Hematopoietic multipotent progenitor cell treated with erythropoietin and hydrocortisone succinate and interleukin-3 and kit ligand, for 8 days (in vitro differentiated cells): ENCODE data around the gene PIGC.

ENCODE experiments used
- DNase-seq: peaks from one replicate; pipeline ENCODE4 v3.0.0-alpha.2; 2015

PIGC gene

DNA sequence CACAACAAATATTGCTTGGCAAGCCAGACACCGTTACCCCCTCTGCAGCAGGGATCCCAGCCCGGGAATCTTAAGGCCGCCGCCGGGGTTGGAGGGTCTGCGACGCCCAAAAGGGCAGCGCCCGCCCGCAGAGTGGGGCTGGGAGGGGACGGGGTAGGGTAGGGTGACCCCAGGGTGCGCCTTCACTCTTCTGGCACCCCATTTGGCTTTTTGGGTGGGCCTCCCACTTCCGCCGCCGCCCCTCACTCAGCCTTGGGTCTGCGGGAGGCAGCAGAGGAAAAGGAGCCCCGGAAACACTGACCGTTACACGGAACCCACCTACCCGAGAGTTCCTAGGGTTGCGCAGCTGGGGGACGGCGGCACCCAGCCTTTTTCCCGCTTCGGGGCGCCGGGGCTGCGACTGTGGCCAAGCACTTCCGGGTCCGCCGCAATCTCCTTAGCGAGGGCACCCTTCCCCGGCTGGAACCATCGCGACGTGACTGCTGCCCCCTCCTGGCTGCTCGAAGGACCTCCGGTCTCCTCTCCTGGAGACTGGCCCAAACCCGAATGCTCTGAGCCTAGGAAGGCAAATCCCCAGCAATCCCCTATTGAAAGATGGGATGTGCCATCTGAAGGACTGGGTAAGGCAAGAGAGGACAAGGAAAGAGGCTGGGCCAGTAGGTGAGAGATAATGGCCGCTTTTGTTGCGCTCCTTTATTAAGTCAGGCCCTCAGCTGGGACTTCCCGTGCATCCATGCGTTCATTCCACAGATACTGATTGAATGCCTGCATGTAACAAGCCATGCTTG, at the start of gene PIGC:
PIGC (minus strand) TSS at position 404 of the 788 bp plus-strand sequence. CDS start 1,447 bp downstream, outside the sequence.
- peak; percentile 91 for DNase-seq

DNA sequence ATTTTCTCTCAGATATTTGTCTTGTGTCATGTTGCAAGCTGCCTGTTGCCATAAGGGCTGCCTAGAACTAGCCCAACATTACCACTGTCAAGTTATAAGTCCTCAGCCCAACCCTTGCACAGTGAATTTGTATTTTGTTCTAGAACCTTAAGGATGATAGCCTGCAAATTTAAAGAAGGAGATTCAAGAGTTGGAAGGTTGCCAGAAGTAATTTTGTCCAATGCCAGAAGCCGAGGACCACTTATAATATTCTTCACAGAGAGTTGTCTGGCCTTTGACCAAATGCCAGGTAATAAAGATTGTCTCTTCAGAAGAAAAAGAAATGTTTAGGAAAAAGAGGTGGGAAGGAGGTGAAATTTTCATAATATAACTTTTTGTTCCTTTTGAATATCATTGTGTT, 48.6 kb upstream of the PIGC start:
- DNase-seq: no peak

DNA sequence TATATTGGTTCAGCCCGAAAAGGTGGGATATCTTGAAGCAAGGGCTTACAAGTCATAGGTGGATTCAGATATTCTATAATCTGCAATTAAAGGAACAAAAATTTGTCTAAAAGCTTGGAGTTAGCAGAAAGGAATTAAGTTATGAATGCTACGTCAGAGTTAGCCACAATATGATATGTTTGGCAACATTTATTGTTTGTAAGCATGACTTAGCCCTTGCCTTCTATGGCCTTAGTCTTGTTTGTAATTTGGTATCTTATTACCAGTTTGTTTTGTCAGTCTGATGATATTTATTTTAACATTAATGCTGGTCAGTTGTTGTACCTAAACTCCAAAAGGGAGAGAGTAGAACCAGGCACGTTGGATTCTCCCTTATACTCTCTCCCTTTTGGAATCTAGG, 46.0 kb upstream of the PIGC start:
- DNase-seq: no peak

DNA sequence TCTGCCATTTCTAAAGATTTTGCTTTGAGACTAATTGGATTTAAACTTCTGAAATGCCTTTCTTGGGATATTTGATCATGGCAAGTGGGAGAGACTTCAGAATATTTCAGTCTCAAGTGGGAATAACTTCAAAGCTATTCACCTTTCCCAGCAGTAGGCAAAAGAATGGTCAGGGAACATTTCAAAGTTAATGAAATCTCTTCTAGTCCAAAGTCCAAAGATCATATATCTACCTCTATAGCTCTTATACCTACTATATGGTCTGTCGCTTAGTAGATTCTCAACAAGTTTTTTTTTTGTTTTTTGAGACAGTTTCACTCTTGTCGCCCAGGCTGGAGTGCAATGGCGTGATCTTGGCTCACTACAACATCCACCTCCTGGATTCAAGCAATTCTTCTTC, 44.5 kb upstream of the PIGC start:
- DNase-seq: no peak

DNA sequence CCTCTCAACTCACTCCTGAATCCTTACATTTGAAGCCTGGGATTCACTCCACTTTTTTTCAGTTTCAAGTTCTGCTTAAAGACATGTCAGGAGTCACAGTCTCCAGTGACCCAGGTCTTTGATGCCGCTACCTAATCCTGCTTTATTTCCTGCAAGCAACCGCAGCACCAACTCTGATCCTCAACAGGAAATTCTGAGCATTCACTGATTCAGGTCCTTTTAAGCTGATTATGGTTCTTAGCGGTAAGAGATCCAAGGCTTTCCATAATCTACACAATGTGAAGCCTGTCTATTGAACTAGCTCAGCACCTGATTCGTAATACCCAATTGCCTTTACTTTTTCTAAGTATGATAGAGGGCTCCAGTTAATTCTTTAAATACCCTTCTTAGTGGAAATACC, 43.7 kb upstream of the PIGC start:
- no peak for DNase-seq

DNA sequence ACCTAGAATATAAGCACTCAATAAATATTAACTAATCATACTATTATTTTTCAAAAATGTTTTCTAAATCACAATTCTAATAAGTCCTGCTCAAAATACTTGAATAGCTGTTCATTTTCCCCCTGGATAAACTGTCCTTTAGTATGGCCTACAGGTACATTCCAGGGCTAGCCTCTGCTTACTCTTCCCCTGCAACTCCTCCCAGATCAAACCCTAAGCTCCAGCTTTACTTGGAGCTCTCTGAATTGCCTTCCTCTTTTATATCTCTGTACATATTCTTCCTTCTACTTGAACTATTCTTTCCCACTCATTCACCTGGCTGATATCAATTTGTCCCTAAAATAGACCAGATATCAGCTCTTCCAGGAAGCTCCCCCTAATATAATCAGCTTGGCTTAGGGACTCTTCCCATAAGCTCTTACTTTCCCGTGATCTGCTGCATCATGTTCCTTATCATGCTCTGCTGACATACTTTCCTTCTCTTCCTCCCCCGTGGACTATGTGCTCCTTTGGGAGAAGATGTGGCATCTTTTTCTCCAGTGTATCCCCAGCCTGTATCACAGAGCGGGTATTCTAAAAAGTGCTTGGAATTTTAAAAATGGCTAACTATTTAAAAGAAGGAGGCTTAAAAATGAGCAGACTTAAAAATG, 43.1 kb upstream of the PIGC start:
- no peak for DNase-seq

DNA sequence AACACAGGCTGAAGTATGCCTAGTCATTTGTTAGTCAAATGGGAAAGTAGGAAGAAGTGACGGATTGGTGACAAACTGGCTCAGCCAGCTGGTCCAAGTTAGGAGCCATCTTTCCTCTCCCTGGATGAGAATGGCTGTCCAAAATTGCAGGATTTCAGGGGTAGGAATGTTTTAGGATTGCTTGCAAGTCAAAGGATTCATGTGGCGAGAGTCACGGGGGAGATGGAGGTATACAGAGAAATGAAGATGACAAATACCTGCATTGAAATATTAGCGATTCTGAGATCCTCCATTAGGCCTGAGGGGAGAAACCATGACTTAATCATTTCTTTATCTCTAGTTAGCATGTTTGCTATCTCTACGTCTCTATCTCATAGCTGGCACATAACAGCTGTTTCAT, 41.8 kb upstream of the PIGC start:
- peak; percentile 46 for DNase-seq

DNA sequence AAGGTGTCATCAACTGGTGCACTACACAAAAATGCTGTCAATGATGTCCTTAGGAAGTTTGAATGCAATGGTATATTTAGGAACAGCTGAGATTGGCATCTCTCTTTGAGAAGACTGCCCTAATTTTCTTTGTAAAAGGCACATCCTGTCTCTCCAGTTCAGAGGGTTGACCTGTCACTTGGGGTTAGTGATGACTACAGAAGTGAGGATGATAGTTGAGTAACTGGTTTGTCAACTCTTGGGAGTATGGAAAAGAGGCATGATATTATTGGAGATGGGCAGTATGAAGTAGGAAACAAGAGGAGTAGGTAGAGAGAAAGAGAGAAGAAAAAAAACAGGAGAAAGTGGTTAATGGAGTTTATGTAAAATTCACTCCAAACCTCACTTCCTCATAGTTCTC, 40.4 kb upstream of the PIGC start:
- DNase-seq: no peak

DNA sequence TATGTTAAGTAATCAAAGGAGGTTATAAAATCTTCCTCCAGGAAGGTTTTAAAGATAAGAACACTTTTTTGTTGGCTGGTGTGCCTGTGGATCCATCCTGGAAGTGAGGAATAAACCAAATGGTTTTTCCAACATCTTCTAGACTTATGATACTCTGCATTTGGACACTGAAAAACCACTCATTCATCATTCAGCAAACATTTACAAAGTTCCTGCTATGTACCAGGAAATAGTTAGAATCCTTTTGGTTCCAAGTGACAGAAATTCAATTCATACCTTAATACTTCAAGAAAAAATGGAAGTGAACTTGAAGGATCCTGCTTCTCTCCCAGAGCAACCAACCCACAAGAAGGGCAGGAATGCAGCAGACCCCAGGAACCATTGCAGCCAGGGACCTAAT, 39.6 kb upstream of the PIGC start:
- no peak for DNase-seq

DNA sequence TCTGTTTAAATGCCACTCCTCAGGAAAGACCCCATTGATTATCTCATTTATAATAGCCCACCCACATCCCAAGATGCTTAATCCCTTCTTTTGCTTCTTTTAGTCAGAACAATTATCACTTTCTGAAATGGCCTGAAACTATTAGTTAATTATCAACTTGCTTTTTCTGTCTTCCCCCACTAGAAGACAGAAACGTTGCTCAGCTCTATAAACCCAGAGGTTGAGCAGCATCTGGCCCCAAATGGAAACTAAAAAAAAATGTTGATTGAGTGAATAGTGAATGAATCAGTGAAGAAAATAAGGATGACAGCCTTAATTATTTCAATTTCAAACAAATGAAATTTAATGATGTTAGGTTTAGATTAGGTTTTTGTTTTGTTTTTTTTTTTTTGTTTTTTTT, 38.2 kb upstream of the PIGC start:
- DNase-seq: no peak

DNA sequence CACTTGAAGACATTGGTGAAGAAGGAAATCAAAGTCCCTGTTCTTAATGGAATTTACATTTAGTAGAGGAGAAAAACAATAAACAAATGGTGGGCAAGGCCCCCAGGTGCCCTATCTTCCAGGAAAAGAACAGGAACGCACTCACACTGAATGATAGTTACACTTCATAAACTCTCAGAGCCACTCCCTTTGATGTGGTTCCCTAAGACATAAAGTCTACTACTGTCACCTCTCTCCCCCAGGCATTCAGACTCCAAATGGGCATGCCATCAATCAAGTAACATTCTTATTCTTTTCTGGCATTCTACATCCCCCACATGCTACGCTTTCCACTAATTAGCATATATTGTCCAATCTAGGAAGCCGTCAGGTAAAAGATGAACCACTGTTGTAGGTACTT, 36.6 kb upstream of the PIGC start:
- DNase-seq: no peak

DNA sequence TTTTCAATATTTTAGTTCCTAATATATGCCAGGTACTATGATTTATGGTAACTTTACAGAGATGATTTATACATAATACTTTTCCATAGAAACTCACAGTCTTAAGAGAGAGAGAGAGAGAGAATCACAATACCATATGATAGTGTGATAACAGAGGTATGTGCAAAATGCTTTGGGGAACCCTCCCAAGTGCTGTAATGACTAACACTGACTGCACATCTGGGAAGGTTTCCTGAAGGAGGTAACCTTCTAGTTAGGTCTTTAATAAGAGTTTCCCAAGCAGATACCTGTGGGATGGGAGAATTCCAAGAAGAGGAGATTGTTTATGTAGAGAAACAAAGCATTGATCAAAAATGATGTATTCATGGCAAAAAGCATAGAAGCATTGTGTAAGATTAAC, 34.6 kb upstream of the PIGC start:
- DNase-seq: no peak

DNA sequence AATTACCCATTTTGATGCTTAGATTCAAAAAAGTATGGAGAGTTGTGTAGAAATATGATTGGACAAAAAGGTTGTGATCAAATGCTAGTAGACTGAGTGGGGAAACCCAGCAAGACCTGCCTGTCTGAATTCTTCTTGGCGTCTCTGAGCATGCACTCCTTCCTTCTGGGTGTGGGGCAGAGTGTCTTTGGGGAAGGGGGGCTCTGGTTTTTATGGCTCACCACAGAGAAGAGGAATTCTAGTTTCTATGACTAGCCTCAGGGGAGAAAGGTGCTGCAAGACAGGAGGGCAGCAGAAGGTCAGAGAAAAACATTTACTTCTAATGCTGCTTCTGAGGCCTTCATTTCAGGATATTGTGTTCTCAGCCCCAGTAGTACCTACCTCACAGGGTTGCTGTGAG, 33.9 kb upstream of the PIGC start:
- no peak for DNase-seq

DNA sequence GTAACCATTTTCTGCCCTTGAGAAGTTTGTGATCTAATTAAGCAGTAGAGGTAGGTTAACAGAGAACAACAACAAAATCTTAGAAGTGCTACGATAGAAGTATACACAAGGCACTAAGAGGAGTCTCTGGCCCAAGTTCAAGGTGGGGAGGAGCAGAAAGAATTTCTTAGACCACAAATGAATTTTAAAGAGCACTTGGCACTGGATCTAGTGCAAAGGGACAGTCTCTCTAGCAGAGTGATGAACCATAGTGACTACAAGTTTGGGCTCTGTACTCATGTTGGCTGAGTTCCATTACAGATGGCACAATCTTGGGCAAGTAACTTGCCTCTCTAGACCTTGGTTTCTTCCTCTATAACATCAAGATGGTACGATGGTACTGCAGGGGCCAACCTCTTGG, 33.3 kb upstream of the PIGC start:
- DNase-seq: no peak

DNA sequence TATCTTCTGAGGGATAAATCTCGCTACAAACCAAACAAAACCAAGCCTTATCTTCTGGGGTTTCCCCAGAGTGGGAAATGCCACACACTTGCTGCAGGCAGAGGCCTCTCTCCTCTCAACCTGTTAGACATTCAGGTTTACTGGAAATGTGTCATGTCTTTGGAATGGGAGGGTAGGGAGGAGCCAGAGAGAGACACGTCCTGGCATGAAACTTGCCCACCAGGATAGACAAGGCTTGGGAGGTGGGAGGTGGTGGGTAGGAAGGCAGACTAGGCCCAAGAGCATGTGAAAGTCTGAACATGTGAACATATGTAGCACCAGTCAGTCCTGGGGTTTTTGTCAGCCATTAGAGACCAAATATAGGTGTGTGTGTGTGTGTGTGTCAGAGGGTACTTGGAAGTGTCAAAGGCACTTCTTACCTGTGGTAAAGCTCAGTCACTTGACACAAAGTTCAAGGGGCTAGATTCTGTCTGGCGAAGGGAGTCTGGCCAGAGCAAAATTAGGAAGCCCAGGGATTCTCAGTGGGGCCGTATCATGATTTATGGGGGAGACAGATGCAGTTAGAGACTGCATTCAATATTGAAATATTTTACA, 32.4 kb upstream of the PIGC start:
- no peak for DNase-seq

DNA sequence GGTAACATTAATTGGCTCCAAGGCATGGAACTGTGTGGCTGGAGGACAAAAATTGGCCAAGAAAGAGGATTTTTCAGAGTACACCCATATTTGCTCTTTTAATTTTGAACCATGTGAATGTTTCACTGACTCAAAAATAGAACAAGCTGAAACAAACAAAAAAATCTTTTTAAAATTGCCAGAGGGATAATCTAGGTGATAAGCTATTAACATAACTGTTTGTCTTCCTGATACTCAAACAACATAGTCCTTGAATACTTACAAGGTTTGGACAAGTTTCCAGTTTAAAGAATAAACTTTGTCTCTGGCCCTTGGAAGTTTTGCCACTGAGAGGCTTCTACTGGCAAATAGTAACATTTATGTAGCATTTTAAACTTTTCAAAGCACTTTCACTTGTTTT, 30.0 kb upstream of the PIGC start:
- no peak for DNase-seq

DNA sequence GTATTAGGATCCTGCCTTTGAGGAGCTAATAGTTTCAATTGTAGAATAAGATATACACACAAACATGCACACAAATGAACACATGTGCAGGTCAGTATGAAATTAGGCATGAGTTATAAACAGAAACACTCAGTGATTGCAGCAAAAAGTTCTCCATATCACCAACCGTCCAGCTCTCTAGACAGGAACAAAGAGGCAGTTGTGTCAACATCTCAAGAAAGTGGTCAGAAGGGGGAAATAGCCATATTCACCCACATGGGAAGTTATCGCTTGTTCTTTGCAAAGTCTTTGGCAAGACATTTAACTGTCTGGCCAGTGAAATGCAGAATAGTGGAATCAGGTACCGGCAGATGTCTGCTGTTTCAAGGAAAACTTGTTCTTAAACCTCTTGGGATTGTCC, 29.4 kb upstream of the PIGC start:
- peak; percentile 42 for DNase-seq

DNA sequence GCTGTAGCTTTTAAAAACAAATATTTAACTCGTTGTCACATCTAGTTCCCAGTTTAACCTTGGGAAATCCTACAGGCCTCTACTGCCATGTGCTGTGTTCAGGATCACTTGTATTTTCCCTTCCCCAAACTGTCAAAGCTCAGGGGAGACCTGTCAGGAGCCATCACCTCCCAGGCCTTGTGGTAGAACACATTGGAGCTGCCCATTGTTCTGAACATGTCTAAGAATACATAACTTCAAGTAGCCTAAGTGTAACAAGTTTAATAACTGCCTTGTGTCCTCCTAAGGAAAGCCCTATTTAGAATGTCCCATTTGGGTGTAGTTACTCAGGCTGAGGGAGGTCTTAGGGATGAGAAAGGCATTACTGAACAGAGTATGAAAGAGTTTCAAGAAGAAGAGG, 28.6 kb upstream of the PIGC start:
- no peak for DNase-seq

DNA sequence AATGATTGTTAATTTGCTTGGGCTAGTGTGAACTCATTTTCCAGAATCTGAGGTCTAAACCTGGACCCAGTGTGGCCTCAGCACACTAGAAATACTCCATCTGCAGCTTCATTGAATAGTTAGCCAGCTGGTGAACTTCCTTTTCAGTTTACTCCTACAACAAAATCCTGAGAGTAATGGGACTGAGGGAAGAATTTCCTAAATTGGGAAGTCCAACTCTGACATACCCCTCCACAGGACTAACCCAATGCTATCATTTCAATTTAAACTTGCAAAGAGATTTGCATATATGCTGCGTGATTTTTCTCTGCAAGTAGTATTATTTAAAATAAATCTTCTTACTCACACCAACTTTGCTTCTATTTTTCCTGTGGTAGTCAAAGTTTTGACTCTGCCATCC, 27.8 kb upstream of the PIGC start:
- DNase-seq: no peak

DNA sequence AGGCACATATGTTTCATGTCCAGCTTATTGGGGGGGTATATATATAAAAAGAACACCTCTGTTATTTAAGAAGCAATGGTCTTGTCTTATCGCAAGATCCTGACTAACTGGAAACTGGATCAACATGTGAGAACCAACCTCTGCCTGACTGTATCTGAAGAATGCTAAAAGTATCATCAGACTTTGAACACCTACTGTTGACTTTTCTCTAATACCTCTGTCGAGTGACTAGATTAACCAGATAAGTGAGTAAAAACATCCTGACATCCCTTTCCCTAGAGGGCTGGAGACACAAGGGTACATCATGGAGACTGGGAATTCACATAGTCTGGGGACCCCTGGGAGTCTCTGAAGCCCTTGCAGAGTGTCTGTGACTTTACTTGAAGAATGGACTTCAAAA, 26.3 kb upstream of the PIGC start:
- no peak for DNase-seq

DNA sequence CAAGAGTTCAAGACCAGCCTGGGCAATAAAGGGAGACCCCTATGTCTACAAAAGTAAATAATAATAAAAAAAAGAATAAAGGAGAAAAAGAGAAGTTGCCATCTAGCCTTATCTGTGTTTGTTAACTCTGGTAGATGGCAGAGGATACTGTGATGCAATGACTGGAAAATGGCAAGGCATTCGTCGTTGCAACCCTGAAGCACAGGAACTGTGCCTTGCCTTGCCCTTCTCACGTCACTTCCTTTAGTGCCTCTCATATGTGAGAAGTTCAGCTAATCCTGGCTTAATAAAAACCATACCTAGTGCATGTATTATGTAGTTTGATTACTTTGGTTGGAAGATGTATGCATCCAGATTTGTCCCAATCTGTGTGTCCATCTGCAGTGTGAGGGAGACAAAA, 25.8 kb upstream of the PIGC start:
- DNase-seq: no peak

DNA sequence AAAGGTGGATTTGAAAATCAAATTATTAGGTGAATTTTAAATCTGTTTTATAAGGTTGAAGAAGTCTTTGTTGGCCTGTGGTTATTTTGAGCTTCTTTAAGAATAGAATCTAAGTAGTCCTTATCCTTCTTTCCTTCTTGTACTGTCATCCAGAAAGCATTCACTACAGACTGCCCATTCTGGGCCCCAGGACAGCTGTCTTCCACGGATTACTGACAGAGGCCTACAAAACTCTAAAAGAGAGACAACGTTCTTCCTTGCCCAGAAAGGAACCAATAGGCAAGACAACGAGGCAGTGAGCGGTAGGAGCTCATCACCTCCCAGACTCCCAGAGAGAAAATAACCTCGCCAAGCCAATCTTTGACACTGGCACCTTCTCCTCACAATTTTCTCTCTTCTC, 24.4 kb upstream of the PIGC start:
- no peak for DNase-seq

DNA sequence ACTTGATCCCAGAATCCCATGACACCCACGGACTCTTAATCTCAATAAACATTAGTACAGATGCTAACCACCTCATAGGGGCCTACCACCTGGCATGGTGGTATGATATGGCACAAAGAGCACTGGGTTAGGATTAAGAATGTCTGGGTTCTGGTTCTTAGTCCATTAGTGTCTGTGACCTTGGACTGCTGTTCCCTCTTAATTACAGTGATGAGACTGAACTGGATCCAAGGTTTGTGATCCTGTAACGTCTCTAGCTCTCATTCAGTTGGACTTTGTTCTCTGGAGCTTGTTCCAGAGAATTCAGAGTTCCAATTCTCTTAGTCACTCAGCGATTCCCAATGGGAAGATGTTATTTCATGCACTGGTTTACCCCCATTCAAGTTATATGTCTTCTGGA, 23.6 kb upstream of the PIGC start:
- DNase-seq: no peak

DNA sequence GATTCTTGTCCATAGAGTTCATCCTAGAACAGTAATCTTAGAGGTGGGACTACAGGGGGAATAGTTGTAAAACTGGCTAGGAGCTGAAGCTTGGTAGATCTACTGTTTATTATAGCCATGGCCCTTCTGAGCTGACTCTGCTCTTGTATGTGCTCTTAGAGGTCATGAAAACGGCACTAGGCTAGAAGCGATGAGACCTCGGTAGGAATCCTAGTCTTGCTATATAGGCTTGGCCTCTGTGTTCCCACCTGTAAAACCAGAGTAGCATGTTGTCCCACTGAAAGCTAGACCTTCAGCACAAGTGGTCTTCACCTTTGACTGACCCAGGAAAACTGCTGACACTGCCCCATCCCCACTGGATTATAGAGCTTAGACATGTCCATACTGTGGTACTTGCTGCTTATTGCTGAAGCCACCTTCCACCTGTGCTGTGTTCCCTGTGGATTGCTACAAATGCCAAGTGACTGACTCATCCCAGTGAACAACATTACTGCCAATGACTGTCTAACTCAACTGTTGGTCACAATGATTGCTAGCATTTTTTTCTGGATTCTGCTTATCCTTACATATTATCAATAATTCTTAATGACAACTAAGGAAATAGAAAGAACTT, 23.0 kb upstream of the PIGC start:
- DNase-seq: no peak
